ENCODE data around the gene CGB8. TPM values are rescaled to one million over a fixed set of nuclear protein-coding genes. Genes with fewer than 3 reads are reported as not detected.
"Not testable (repeated sequence)": the region's sequence is repeated elsewhere in the genome, so short reads cannot be mapped to it uniquely, and the experiment has no call there.

CGB8 gene
- total RNA-seq, 1 experiment from 2014 or later, result 31.4 TPM

- peak; percentile 44 for DNase-seq (ENCODE audit: low read depth)
Observed at GRCh38 chr19:49064768-49065611, 16.1 kb upstream of the CGB8 start, which contains the start of gene NTF4. TSS of gene NTF4 (minus strand) at chr19:49064818. CDS start at chr19:49061997, 2,821 bp downstream.

- no peak for DNase-seq (ENCODE audit: low read depth)
Observed at GRCh38 chr19:49064029-49064629, 15.2 kb upstream of the CGB8 start.

- DNase-seq (ENCODE audit: low read depth), result no peak
Observed at GRCh38 chr19:49061445-49061844, 12.5 kb upstream of the CGB8 start.

- DNase-seq (ENCODE audit: low read depth), result no peak
Observed at GRCh38 chr19:49061000-49061399, 12.1 kb upstream of the CGB8 start.

- DNase-seq (ENCODE audit: low read depth), result no peak
Observed at GRCh38 chr19:49059053-49059452, 10.1 kb upstream of the CGB8 start.

GRCh38 chr19:49058562-49058961 lies 9.7 kb upstream of the CGB8 start:
- peak; percentile 57 for DNase-seq (ENCODE audit: low read depth)

- peak; percentile 84 for DNase-seq (ENCODE audit: low read depth)
Observed at GRCh38 chr19:49057636-49058234, 8.8 kb upstream of the CGB8 start, which contains the start of gene CGB7. TSS of gene CGB7 (minus strand) at chr19:49057749. CDS start at chr19:49055375, 2,374 bp downstream.

- peak; percentile 34 for DNase-seq (ENCODE audit: low read depth)
Observed at GRCh38 chr19:49056902-49057596, 8.1 kb upstream of the CGB8 start.

GRCh38 chr19:49056101-49056901 lies 7.4 kb upstream of the CGB8 start:
- DNase-seq (ENCODE audit: low read depth), result peak; percentile 84

- DNase-seq (ENCODE audit: low read depth), result peak; percentile 93
Observed at GRCh38 chr19:49050376-49051033, 1.6 kb upstream of the CGB8 start.

GRCh38 chr19:49049834-49050233 lies 923 bp upstream of the CGB8 start:
- DNase-seq (ENCODE audit: low read depth), result not testable (repeated sequence)

- DNase-seq (ENCODE audit: low read depth), result not testable (repeated sequence)
Observed at GRCh38 chr19:49043548-49043947, 5.4 kb downstream of the CGB8 start, which contains the start of gene CGB5. TSS of gene CGB5 (plus strand) at chr19:49043848. CDS start at chr19:49044210, 362 bp downstream.

GRCh38 chr19:49042666-49043065 lies 6.2 kb downstream of the CGB8 start:
- not testable (repeated sequence) for DNase-seq (ENCODE audit: low read depth)

- DNase-seq (ENCODE audit: low read depth), result peak; percentile 87
Observed at GRCh38 chr19:49042177-49042576, 6.7 kb downstream of the CGB8 start.

GRCh38 chr19:49039736-49040135 lies 9.2 kb downstream of the CGB8 start:
- not testable (repeated sequence) for DNase-seq (ENCODE audit: low read depth)

GRCh38 chr19:49038557-49039276 lies 10.2 kb downstream of the CGB8 start:
- peak; percentile 97 for DNase-seq (ENCODE audit: low read depth)

GRCh38 chr19:49038111-49038510 lies 10.8 kb downstream of the CGB8 start:
- not testable (repeated sequence) for DNase-seq (ENCODE audit: low read depth)

GRCh38 chr19:49036815-49037214 lies 12.1 kb downstream of the CGB8 start, which contains the start of gene CGB1:
TSS of gene CGB1 (minus strand) at chr19:49036895. CDS start at chr19:49036711, 184 bp downstream.
- DNase-seq (ENCODE audit: low read depth), result not testable (repeated sequence)

- not testable (repeated sequence) for DNase-seq (ENCODE audit: low read depth)
Observed at GRCh38 chr19:49031642-49032301, 17.1 kb downstream of the CGB8 start, which contains the start of gene CGB2. TSS of gene CGB2 (plus strand) at chr19:49031890. CDS start at chr19:49032096, 206 bp downstream.

Data from Daoy (cell line).